Brain pericyte (primary cell): Measurements from ENCODE around the gene TUBB.

Experiments
- DNase-seq: peaks from one replicate; pipeline ENCODE4 v3.0.0-alpha.2; 2012; ENCODE audit warnings: low read depth, low spot score

The TUBB gene

DNA sequence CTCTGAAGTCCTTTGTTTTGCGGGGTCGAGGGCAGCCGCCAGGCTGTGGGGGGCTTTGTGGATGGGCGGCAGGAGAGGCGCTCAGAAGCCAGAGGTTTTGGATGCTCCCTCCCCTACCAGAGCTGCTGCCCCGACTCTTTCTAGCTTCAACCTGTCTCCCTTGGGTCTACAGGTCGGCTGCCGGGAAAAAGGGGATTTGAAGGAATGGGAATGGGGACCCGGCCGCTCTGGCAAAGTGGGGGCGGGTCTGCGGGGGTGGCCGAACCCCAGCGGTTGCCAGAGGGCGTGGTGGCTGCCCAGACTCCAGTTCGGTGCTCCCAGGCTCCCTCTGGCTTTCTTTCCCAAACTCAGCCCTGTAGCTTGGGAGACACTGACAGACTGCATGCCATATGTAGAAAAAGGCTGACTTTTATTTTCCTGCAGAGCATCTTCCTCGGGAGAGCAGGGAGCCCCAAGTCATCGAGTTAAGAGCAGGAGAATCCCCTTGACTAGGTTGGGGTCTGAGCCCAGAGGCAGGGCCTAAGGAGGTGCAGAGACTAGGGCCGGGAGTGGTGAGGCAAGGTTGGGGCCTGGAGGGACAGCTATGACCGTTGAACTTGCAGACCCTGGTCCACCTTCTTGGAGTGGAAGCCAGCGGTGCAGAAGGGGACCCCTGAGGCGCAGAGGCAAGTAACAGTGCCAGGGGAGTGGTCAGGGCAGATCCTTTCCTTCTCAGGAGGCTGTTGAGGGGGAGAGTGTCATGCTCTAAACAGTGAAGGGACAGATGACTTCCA, 32.3 kb upstream of the TUBB start:
- DNase-seq: no peak

- DNase-seq: no peak
These were observed 31.6 kb upstream of the TUBB start for GRCh38 chr6:30688569-30688968.

DNA sequence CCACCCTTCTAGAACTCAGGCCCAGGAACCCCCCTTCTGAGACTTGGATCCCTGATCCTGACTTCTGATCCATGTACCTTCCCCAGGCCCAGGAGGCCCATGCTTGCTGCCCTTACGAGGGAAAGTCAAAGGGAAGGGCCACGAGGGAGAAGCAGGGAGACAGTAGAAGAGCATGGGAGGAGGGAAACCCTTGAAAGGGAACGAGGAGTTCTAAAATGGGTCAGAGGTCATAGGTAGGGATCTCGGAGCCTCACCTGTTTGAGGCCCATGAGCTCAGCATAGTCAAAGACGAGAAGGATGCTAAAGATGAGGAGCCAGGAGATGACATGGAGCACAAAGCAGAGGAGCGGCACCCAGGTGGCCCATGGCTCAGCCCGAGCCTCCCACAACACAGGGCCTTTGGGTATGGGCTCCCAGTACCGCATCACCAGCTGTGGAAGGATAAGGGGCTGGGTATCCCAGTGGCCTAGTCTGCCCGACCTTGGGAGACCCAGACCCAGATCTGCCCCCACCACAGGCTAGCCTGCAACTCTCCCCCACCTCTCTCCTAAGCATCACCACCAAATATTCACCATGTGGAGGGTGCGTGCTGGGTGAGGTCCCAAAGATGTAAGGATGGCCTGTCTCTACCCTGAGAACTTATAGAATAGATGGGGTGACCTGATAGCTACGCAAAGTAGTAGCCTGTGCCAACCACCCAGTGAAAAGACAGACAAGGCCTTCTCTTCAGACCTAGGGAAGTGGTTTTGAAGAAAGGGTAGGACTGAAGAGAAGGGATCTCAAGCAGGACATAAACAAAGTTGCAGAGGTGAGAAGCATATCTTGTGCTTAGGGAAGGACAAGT, 30.9 kb upstream of the TUBB start:
- no peak for DNase-seq

- DNase-seq: no peak
These were observed 30.2 kb upstream of the TUBB start for GRCh38 chr6:30689985-30690384.

GRCh38 chr6:30690403-30691207, 29.5 kb upstream of the TUBB start, which contains the start of gene NRM:
NRM (minus strand) TSS chr6:30690984; CDS start chr6:30690974, 10 bp downstream.
- peak; percentile 53 for DNase-seq

DNA sequence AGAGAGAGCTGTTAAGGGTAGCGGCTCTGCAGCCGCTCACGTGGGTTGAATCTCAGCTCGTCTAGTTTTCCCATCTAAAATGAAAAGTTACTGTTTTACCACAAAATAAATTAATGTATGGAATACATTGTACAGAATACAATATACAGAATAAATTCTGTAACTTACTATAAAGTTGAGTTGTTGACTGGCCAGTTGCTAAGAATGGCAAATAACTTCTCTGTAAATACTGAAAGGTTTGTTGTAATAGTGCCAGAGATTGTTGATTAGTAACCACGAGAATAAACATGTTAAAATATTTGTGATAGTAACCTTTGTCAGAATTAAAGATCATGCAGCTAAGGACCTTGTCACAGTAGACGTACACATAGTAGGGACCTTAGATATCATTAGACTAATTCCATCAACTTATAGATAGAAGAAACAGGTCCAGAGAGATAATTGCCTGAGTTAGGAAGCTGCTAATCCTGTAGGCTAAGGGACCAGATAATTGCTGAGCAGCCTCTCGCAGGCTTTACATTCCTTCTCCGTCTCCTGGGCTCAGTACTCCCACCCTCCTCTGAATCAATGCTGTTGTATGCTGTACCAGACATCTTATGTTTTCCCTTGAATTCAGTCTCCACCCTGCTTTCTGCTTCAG, 28.8 kb upstream of the TUBB start:
- no peak for DNase-seq

- no peak for DNase-seq
These were observed 23.7 kb upstream of the TUBB start for GRCh38 chr6:30696432-30696831.

GRCh38 chr6:30700340-30700739, 19.8 kb upstream of the TUBB start:
- no peak for DNase-seq

DNA sequence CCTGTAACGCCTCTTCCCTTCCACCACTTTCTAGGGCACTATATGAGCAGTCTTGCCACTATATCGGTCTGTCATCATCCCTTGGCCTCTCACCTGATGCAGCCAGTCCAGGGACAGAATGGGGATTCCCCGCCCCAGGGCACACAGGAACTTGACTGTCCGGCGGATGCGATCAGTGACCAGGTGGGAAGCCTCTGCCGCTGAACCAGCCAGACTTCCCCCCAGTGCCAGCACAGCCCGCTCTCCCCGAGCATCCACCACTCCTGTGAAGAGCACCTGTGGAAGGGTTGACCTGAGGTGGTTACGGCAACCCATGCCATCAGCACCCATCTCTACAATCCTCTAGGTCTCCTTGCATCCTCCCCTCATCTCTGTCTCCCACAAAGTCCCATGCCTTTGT, 17.1 kb upstream of the TUBB start:
- no peak for DNase-seq

GRCh38 chr6:30703821-30704220, 16.3 kb upstream of the TUBB start:
- DNase-seq: no peak

DNA sequence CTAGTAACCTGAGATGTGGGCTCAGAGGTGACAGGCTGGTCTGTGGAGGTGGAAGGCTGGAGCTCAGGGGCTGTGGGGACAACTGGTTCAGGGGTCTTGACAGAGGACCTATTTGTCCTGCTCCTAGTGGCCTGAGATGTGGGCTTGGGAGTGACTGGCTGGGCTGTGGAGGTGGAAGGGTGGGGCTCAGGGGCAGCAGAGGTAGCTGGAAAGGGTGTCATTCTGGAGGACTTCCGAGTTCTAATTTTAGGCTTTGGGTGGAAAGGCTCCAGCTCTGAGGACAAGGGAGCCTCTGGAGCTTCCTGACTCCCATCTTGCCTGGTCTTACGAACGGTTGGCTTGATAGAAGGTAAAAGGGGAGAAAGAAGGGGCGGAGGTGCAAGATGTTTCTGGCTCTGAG, 14.5 kb upstream of the TUBB start:
- DNase-seq: no peak

DNA sequence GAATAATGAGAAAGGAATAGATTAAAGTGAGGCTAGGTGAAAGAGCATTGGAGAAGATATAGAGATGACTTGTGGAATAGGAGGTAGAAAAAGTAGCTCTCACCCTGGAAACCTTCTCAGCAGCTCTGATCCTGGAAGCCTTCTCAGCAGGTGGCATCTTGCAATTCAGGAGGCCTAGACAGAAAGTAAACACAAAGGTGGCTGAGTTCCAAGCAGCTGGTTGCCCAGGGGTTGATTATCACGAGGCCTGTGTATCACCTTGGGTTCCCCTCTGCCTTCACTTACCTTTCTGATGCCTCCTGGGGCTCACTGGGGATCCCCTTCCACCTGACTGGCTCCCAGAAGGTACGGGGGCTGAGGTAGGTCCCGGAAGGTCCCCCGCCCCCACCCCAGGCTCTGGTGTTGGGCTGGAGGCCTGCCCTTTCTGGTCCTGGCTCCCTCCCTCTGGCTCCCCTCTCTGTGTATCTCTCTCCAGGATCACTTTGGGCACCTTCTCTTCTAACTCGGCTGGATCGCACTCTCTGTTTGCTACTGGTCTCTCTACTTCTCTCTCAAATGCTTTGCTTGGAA, 12.8 kb upstream of the TUBB start:
- no peak for DNase-seq

- no peak for DNase-seq
These were observed 10.9 kb upstream of the TUBB start for GRCh38 chr6:30709101-30709868.

DNA sequence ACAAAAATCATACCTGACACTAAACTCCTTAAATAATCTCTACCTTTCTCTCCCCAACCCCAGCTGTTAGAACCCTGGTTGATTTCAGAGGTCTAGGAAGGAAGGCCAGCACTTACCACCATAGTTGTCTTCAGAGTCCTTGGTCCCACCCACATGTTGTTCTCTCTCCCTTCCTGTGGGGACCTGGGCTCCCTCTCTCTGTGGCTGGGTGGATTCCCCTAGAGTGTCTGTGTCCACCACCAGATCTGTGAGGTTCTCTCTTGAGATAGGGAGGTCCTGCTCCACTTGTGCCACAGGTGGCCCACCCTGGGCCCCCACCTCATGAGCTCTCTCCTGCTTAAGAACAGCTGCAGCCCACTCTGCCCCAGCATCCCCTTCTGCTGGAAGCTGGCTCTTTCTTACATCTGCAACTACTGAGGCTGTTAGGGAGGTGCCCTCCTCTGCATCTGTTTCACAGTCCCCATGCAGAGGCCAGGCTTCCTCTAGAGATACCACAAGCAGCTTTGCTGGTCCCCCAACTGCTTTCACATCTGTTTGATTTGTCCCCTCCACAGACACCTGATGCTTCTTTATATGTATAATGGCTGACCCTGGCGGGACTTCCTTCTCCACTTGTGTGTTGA, 8.3 kb upstream of the TUBB start:
- DNase-seq: no peak

DNA sequence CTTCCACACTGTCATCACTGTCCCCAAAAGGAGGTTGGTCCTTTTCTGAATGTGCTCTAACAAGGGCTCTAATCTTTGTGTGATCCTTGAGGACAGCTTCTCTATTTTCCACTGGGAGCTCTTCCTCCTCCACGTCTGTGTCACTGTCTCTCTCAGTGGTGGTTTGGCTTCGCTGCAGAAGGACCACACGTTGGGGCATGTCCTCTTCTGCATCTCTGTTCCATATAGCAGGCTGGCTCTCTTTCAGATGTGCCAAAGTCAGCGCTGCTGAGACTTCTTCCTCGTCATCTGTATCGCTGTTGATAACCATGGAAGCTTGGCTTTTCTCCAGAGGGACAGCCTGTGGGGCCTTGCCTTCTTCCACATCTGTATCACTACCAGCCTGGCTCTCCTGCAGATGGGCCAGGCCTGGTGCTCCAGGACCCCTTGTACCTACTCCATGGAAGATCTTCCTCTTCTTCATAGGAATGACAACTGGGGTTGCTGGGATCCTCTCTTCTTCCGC, 7.7 kb upstream of the TUBB start:
- DNase-seq: no peak

- DNase-seq: no peak
These were observed 5.9 kb upstream of the TUBB start for GRCh38 chr6:30714263-30714662.

- DNase-seq: no peak
These were observed 3.3 kb upstream of the TUBB start for GRCh38 chr6:30716879-30717128.

- peak; percentile 100 for DNase-seq
These were observed 2.9 kb upstream of the TUBB start, which contains the start of gene MDC1 for GRCh38 chr6:30717129-30717844. MDC1 (minus strand) TSS chr6:30717281; CDS start chr6:30715175, 2,106 bp downstream.
